GM18517 (cell line): Measurements from ENCODE around the gene ADH1B.
A peak's percentile ranks its signal among the peaks of the same experiment; 100 is the strongest.
"Not testable (repeated sequence)": the region's sequence is repeated elsewhere in the genome, so short reads cannot be mapped to it uniquely, and the experiment has no call there.

Source experiments
- ATAC-seq: cut with Tn5 transposase; IDR thresholded peaks from one replicate; pipeline ENCODE4 v1.9.1; 2021; ENCODE audit warnings: mild to moderate bottlenecking, moderate library complexity; ENCODE audit not compliant: unreplicated experiment

The ADH1B gene

GRCh38 chr4:99321241-99322191, at the start of gene ADH1B:
ADH1B (minus strand) TSS chr4:99321401; CDS start chr4:99321331, 70 bp downstream.
- ATAC-seq: no peak

- not testable (repeated sequence) for ATAC-seq
Observed at GRCh38 chr4:99367817-99368216, 46.6 kb upstream of the ADH1B start.

- no peak for ATAC-seq
Observed at GRCh38 chr4:99366491-99366890, 45.3 kb upstream of the ADH1B start.

- ATAC-seq: no peak
Observed at GRCh38 chr4:99362768-99363167, 41.6 kb upstream of the ADH1B start.

- no peak for ATAC-seq
Observed at GRCh38 chr4:99361899-99362275, 40.7 kb upstream of the ADH1B start.

- no peak for ATAC-seq
Observed at GRCh38 chr4:99361268-99361898, 40.2 kb upstream of the ADH1B start.

- ATAC-seq: no peak
Observed at GRCh38 chr4:99359480-99360204, 38.4 kb upstream of the ADH1B start.

GRCh38 chr4:99357948-99358347, 36.7 kb upstream of the ADH1B start:
- no peak for ATAC-seq

- ATAC-seq: peak; percentile 89
Observed at GRCh38 chr4:99356992-99357391, 35.8 kb upstream of the ADH1B start.

- not testable (repeated sequence) for ATAC-seq
Observed at GRCh38 chr4:99356149-99356548, 34.9 kb upstream of the ADH1B start.

- no peak for ATAC-seq
Observed at GRCh38 chr4:99352602-99353537, 31.7 kb upstream of the ADH1B start, which contains the start of gene ADH1C. ADH1C (minus strand) TSS chr4:99352746; CDS start chr4:99352675, 71 bp downstream.

- ATAC-seq: no peak
Observed at GRCh38 chr4:99351487-99351886, 30.3 kb upstream of the ADH1B start.

- no peak for ATAC-seq
Observed at GRCh38 chr4:99349338-99349737, 28.1 kb upstream of the ADH1B start.

GRCh38 chr4:99342624-99343023, 21.4 kb upstream of the ADH1B start:
- not testable (repeated sequence) for ATAC-seq

- no peak for ATAC-seq
Observed at GRCh38 chr4:99341426-99341825, 20.2 kb upstream of the ADH1B start.

- no peak for ATAC-seq
Observed at GRCh38 chr4:99339172-99339571, 18.0 kb upstream of the ADH1B start.

GRCh38 chr4:99336553-99336952, 15.4 kb upstream of the ADH1B start:
- ATAC-seq: no peak

GRCh38 chr4:99334880-99335279, 13.7 kb upstream of the ADH1B start:
- no peak for ATAC-seq

GRCh38 chr4:99330648-99331047, 9.4 kb upstream of the ADH1B start:
- no peak for ATAC-seq

- no peak for ATAC-seq
Observed at GRCh38 chr4:99329876-99330275, 8.7 kb upstream of the ADH1B start.
